ENCODE measurements around the gene ARHGAP44. TPM values are rescaled to one million over a fixed set of nuclear protein-coding genes. Genes with fewer than 3 reads are reported as not detected.

The ARHGAP44 gene
- total RNA-seq, 4 donors from 2014 or later = 3.5 to 7.8 (median 5.8) TPM

- Histone ChIP-seq H3K27me3 (peaks cover 0 to 9% (median 0%) of the 10 kb centered on the region in 4 donors), H3K9me3 (peaks cover 0 to 14% (median 7%) of the 10 kb centered on the region in 4 donors), H3K36me3 (no peaks in the 10 kb centered on the region), H3K4me3 (no peak overlapping the region), H3K27ac (replicated peaks in 1 of 4) (no peak overlapping the region), H3K4me1 (peaks cover 0 to 9% (median 3%) of the 10 kb centered on the region in 4 donors)
- 60% methylated on average over 11 of the region's 11 CpGs for WGBS
- TF ChIP-seq CTCF (IDR thresholded peaks at IDR 0.05) = peak; percentile 52 to 87 (median 60)
- TF ChIP-seq EP300 (IDR thresholded peaks at IDR 0.05) = no peak
- no peak for TF ChIP-seq POLR2AphosphoS5 (IDR thresholded peaks at IDR 0.05)
- no peak for TF ChIP-seq POLR2A (IDR thresholded peaks at IDR 0.05; ENCODE audit: low read depth)
- no peak for DNase-seq (ENCODE audit: extremely low spot score)
- intact Hi-C loops (cut with DNase I) = no loop called here
These were observed 241.4 kb downstream of the ARHGAP44 start for GRCh38 chr17:13030459-13031300.

GRCh38 chr17:13031718-13032350, 242.5 kb downstream of the ARHGAP44 start:
- intact Hi-C loops (cut with DNase I) = no loop called here
- Histone ChIP-seq H3K9me3 (peaks cover 0 to 21% (median 12%) of the 10 kb centered on the region in 4 donors), H3K4me3 (no peak overlapping the region), H3K27ac (replicated peaks in 1 of 4) (no peak overlapping the region), H3K36me3 (no peaks in the 10 kb centered on the region), H3K4me1 (peaks cover 0 to 9% (median 3%) of the 10 kb centered on the region in 4 donors), H3K27me3 (peaks cover 0 to 7% (median 0%) of the 10 kb centered on the region in 4 donors)
- WGBS = 59% methylated on average over 16 of the region's 16 CpGs
- TF ChIP-seq POLR2A (IDR thresholded peaks at IDR 0.05; ENCODE audit: low read depth) (no peak), CTCF (IDR thresholded peaks at IDR 0.05) (peak; percentile 52 to 76 (median 61))
- DNase-seq (ENCODE audit: extremely low spot score) = no peak

GRCh38 chr17:13035420-13035819, 246.1 kb downstream of the ARHGAP44 start:
- WGBS = 100% methylated on average over 1 of the region's 1 CpG
- no peaks in the 10 kb centered on the region for H3K36me3 ChIP-seq
- intact Hi-C loops (cut with DNase I) = no loop called here
- H3K9me3 ChIP-seq = peaks cover 0 to 25% (median 17%) of the 10 kb centered on the region in 4 donors
- no peak overlapping the region for H3K27ac ChIP-seq (replicated peaks in 1 of 4)
- no peak for DNase-seq (ENCODE audit: extremely low spot score)
- peaks cover 0 to 9% (median 3%) of the 10 kb centered on the region in 4 donors for H3K4me1 ChIP-seq
- no peak for TF ChIP-seq POLR2AphosphoS5 (IDR thresholded peaks at IDR 0.05)
- no peak for TF ChIP-seq POLR2A (IDR thresholded peaks at IDR 0.05; ENCODE audit: low read depth)
- H3K27me3 ChIP-seq = no peaks in the 10 kb centered on the region
- H3K4me3 ChIP-seq = no peak overlapping the region

- Histone ChIP-seq H3K4me1 (no peaks in the 10 kb centered on the region), H3K27me3 (peaks cover 0 to 4% (median 0%) of the 10 kb centered on the region in 4 donors), H3K4me3 (no peak overlapping the region), H3K9me3 (peaks cover 0 to 25% (median 17%) of the 10 kb centered on the region in 4 donors), H3K27ac (replicated peaks in 1 of 4) (no peak overlapping the region), H3K36me3 (no peaks in the 10 kb centered on the region)
- TF ChIP-seq EP300 (IDR thresholded peaks at IDR 0.05) (no peak), POLR2AphosphoS5 (IDR thresholded peaks at IDR 0.05) (no peak), CTCF (IDR thresholded peaks at IDR 0.05) (no peak), POLR2A (IDR thresholded peaks at IDR 0.05; ENCODE audit: low read depth) (no peak)
- intact Hi-C loops (cut with DNase I) = no loop called here
- no peak for DNase-seq (ENCODE audit: extremely low spot score)
These were observed 247.5 kb downstream of the ARHGAP44 start for GRCh38 chr17:13036751-13037150.

GRCh38 chr17:13038931-13039665, 249.8 kb downstream of the ARHGAP44 start:
- peaks cover 0 to 25% (median 17%) of the 10 kb centered on the region in 4 donors for H3K9me3 ChIP-seq
- no peak overlapping the region for H3K27ac ChIP-seq (replicated peaks in 1 of 4)
- H3K27me3 ChIP-seq = peaks cover 0 to 5% (median 0%) of the 10 kb centered on the region in 4 donors
- TF ChIP-seq EP300 (IDR thresholded peaks at IDR 0.05) = no peak
- no peak for TF ChIP-seq CTCF (IDR thresholded peaks at IDR 0.05)
- no peak for TF ChIP-seq POLR2A (IDR thresholded peaks at IDR 0.05; ENCODE audit: low read depth)
- TF ChIP-seq POLR2AphosphoS5 (IDR thresholded peaks at IDR 0.05) = no peak
- H3K4me1 ChIP-seq = no peaks in the 10 kb centered on the region
- H3K36me3 ChIP-seq = no peaks in the 10 kb centered on the region
- DNase-seq (ENCODE audit: extremely low spot score) = no peak
- no peak overlapping the region for H3K4me3 ChIP-seq
- intact Hi-C loops (cut with DNase I) = no loop called here
- 83% methylated on average over 4 of the region's 4 CpGs for WGBS

Data from esophagus muscularis mucosa (tissue), 4 donors.